Measurements from ENCODE around the gene PNMA8A. TPM values are rescaled to one million over a fixed set of nuclear protein-coding genes. Genes with fewer than 3 reads are reported as not detected.

PNMA8A gene
- total RNA-seq, 1 experiment from 2014 or later: not detected

GRCh38 chr19:46427518-46428045, 43.8 kb downstream of the PNMA8A start:
- CTCF ChIA-PET: no interaction called here
- Histone ChIP-seq H3K36me3 (ENCODE audit: low read depth) (no peaks in the 10 kb centered on the region), H3K4me2 (no peak overlapping the region), H3F3A (ENCODE audit: insufficient read depth, low read depth) (peaks cover 7% of the 10 kb centered on the region), H3K9me2 (ENCODE audit: insufficient read depth) (no peaks in the 10 kb centered on the region), H3K4me3 (no peak overlapping the region), H3K79me2 (ENCODE audit: low read depth) (no peaks in the 10 kb centered on the region), H4K20me1 (ENCODE audit: insufficient read depth) (no peaks in the 10 kb centered on the region), H2AFZ (no peak overlapping the region), H3K4me1 (replicated peaks; ENCODE audit: insufficient read depth) (no peaks in the 10 kb centered on the region), H3K9me3 (ENCODE audit: insufficient read depth, low read depth) (no peaks in the 10 kb centered on the region), H3K27me3 (ENCODE audit: insufficient read depth, low read depth) (peaks cover 95% of the 10 kb centered on the region), H3K27ac (no peak overlapping the region)
- no peak for DNase-seq
- no peak for TF ChIP-seq CTCF (conservative IDR thresholded peaks at IDR 0.05)
- TF ChIP-seq EZH2 (IDR thresholded peaks at IDR 0.05; ENCODE audit: low read depth): no peak
- intact Hi-C loops (cut with micrococcal nuclease; ENCODE audit: unreplicated experiment): no loop called here
- POLR2A ChIA-PET (ENCODE audit: unreplicated experiment): no interaction called here
- no TSS peak for BruUV-seq (replicated peaks)

- no peak for DNase-seq
- H3K4me3 ChIP-seq: no peak overlapping the region
- H4K20me1 ChIP-seq (ENCODE audit: insufficient read depth): no peaks in the 10 kb centered on the region
- no TSS peak for BruUV-seq (replicated peaks)
- ChIA-PET CTCF (no interaction called here), POLR2A (ENCODE audit: unreplicated experiment) (no interaction called here)
- H3K9me3 ChIP-seq (ENCODE audit: insufficient read depth, low read depth): no peaks in the 10 kb centered on the region
- H3K36me3 ChIP-seq (ENCODE audit: low read depth): no peaks in the 10 kb centered on the region
- TF ChIP-seq EZH2 (IDR thresholded peaks at IDR 0.05; ENCODE audit: low read depth) (no peak), CTCF (conservative IDR thresholded peaks at IDR 0.05) (no peak)
- no peak overlapping the region for H3K27ac ChIP-seq
- H3K27me3 ChIP-seq (ENCODE audit: insufficient read depth, low read depth): peaks cover 96% of the 10 kb centered on the region
- no peaks in the 10 kb centered on the region for H3K79me2 ChIP-seq (ENCODE audit: low read depth)
- H3K4me1 ChIP-seq (replicated peaks; ENCODE audit: insufficient read depth): no peaks in the 10 kb centered on the region
- intact Hi-C loops (cut with micrococcal nuclease; ENCODE audit: unreplicated experiment): no loop called here
- no peak overlapping the region for H3K4me2 ChIP-seq
- no peak overlapping the region for H2AFZ ChIP-seq
- H3K9me2 ChIP-seq (ENCODE audit: insufficient read depth): no peaks in the 10 kb centered on the region
- peaks cover 7% of the 10 kb centered on the region for H3F3A ChIP-seq (ENCODE audit: insufficient read depth, low read depth)
Measured at GRCh38 chr19:46426506-46427162, 44.7 kb downstream of the PNMA8A start.

GRCh38 chr19:46426035-46426505, 45.3 kb downstream of the PNMA8A start:
- Histone ChIP-seq H3K27me3 (ENCODE audit: insufficient read depth, low read depth) (peaks cover 97% of the 10 kb centered on the region), H3K27ac (no peak overlapping the region), H3K4me3 (no peak overlapping the region), H3K79me2 (ENCODE audit: low read depth) (no peaks in the 10 kb centered on the region), H3F3A (ENCODE audit: insufficient read depth, low read depth) (peaks cover 6% of the 10 kb centered on the region), H3K9me2 (ENCODE audit: insufficient read depth) (no peaks in the 10 kb centered on the region), H3K4me1 (replicated peaks; ENCODE audit: insufficient read depth) (no peaks in the 10 kb centered on the region), H4K20me1 (ENCODE audit: insufficient read depth) (no peaks in the 10 kb centered on the region), H2AFZ (no peak overlapping the region), H3K4me2 (no peak overlapping the region), H3K36me3 (ENCODE audit: low read depth) (no peaks in the 10 kb centered on the region), H3K9me3 (ENCODE audit: insufficient read depth, low read depth) (no peaks in the 10 kb centered on the region)
- no peak for TF ChIP-seq EZH2 (IDR thresholded peaks at IDR 0.05; ENCODE audit: low read depth)
- TF ChIP-seq CTCF (conservative IDR thresholded peaks at IDR 0.05): no peak
- DNase-seq: no peak
- intact Hi-C loops (cut with micrococcal nuclease; ENCODE audit: unreplicated experiment): no loop called here
- BruUV-seq (replicated peaks): no TSS peak
- ChIA-PET POLR2A (ENCODE audit: unreplicated experiment) (no interaction called here), CTCF (interaction anchor here (0.6 kb wide), 1 partner anchor 16 kb away, joined by 7 read pairs; no protein-coding TSS in a partner anchor)

All from PC-9 (cell line).